Measurements from ENCODE around the gene SLC38A5. TPM values are rescaled to one million over a fixed set of nuclear protein-coding genes. Genes with fewer than 3 reads are reported as not detected.

The SLC38A5 gene
- total RNA-seq, 1 experiment from 2014 or later, result 0.46 TPM

GRCh38 chrX:48477960-48478755, 8.1 kb upstream of the SLC38A5 start:
- intact Hi-C loops (cut with micrococcal nuclease; ENCODE audit: unreplicated experiment), result no loop called here
- TF ChIP-seq CTCF (conservative IDR thresholded peaks at IDR 0.05) (no peak), EZH2 (IDR thresholded peaks at IDR 0.05; ENCODE audit: low read depth) (no peak)
- no peaks in the 10 kb centered on the region for H3K36me3 ChIP-seq (ENCODE audit: low read depth)
- H3K9me2 ChIP-seq (ENCODE audit: insufficient read depth), result no peaks in the 10 kb centered on the region
- no peak overlapping the region for H3K4me2 ChIP-seq
- peaks cover 19% of the 10 kb centered on the region for H3K79me2 ChIP-seq (ENCODE audit: low read depth)
- no peaks in the 10 kb centered on the region for H3K9me3 ChIP-seq (ENCODE audit: insufficient read depth, low read depth)
- ChIA-PET POLR2A (ENCODE audit: unreplicated experiment) (no interaction called here), CTCF (no interaction called here)
- no peak overlapping the region for H3K4me3 ChIP-seq
- no peaks in the 10 kb centered on the region for H3K4me1 ChIP-seq (replicated peaks; ENCODE audit: insufficient read depth)
- H3K27ac ChIP-seq, result no peak overlapping the region
- no peaks in the 10 kb centered on the region for H3K27me3 ChIP-seq (ENCODE audit: insufficient read depth, low read depth)
- no TSS peak for BruUV-seq (replicated peaks)
- no peaks in the 10 kb centered on the region for H3F3A ChIP-seq (ENCODE audit: insufficient read depth, low read depth)
- H4K20me1 ChIP-seq (ENCODE audit: insufficient read depth), result no peaks in the 10 kb centered on the region
- no peak for DNase-seq
- H2AFZ ChIP-seq, result no peak overlapping the region

- TF ChIP-seq EZH2 (IDR thresholded peaks at IDR 0.05; ENCODE audit: low read depth) (no peak), CTCF (conservative IDR thresholded peaks at IDR 0.05) (no peak)
- Histone ChIP-seq H3K79me2 (ENCODE audit: low read depth) (peaks cover 19% of the 10 kb centered on the region), H3K36me3 (ENCODE audit: low read depth) (no peaks in the 10 kb centered on the region), H2AFZ (no peak overlapping the region), H3K4me1 (replicated peaks; ENCODE audit: insufficient read depth) (no peaks in the 10 kb centered on the region), H3K4me2 (peak overlapping the region; percentile 67), H3K27me3 (ENCODE audit: insufficient read depth, low read depth) (no peaks in the 10 kb centered on the region), H3K9me3 (ENCODE audit: insufficient read depth, low read depth) (no peaks in the 10 kb centered on the region), H3F3A (ENCODE audit: insufficient read depth, low read depth) (no peaks in the 10 kb centered on the region), H3K9me2 (ENCODE audit: insufficient read depth) (no peaks in the 10 kb centered on the region), H3K27ac (no peak overlapping the region), H3K4me3 (peak overlapping the region; percentile 64; the same call in 1 of the 2 replicates), H4K20me1 (ENCODE audit: insufficient read depth) (no peaks in the 10 kb centered on the region)
- ChIA-PET CTCF (no interaction called here), POLR2A (ENCODE audit: unreplicated experiment) (no interaction called here)
- no TSS peak for BruUV-seq (replicated peaks)
- intact Hi-C loops (cut with micrococcal nuclease; ENCODE audit: unreplicated experiment), result no loop called here
- no peak for DNase-seq
Observed at GRCh38 chrX:48476919-48477318, 6.9 kb upstream of the SLC38A5 start.

GRCh38 chrX:48475774-48476577, 5.9 kb upstream of the SLC38A5 start, which contains the start of gene FTSJ1:
Gene FTSJ1, plus strand, starts transcription at chrX:48476199. Its CDS starts 1,849 bp downstream, at chrX:48478048.
- peaks cover 19% of the 10 kb centered on the region for H3K79me2 ChIP-seq (ENCODE audit: low read depth)
- POLR2A ChIA-PET (ENCODE audit: unreplicated experiment), result interaction anchor here (1.1 kb wide), 1 partner anchor 11 kb away, joined by 7 read pairs; no protein-coding TSS in a partner anchor
- TF ChIP-seq EZH2 (IDR thresholded peaks at IDR 0.05; ENCODE audit: low read depth) (no peak), CTCF (conservative IDR thresholded peaks at IDR 0.05) (no peak)
- no peaks in the 10 kb centered on the region for H3K4me1 ChIP-seq (replicated peaks; ENCODE audit: insufficient read depth)
- H3K27me3 ChIP-seq (ENCODE audit: insufficient read depth, low read depth), result no peaks in the 10 kb centered on the region
- H3K9me3 ChIP-seq (ENCODE audit: insufficient read depth, low read depth), result no peaks in the 10 kb centered on the region
- H3K4me3 ChIP-seq, result peak within 1 kb of the TSS; percentile 64
- no peaks in the 10 kb centered on the region for H3K9me2 ChIP-seq (ENCODE audit: insufficient read depth)
- H2AFZ ChIP-seq, result peak within 1 kb of the TSS; percentile 55; the same call in 1 of the 2 replicates
- peak within 1 kb of the TSS; percentile 67 for H3K4me2 ChIP-seq
- intact Hi-C loops (cut with micrococcal nuclease; ENCODE audit: unreplicated experiment), result no loop called here
- no peaks in the 10 kb centered on the region for H3F3A ChIP-seq (ENCODE audit: insufficient read depth, low read depth)
- H3K27ac ChIP-seq, result peak within 1 kb of the TSS; percentile 34
- no peaks in the 10 kb centered on the region for H4K20me1 ChIP-seq (ENCODE audit: insufficient read depth)
- DNase-seq, result peak; percentile 37 to 57
- BruUV-seq (replicated peaks), result TSS peak; percentile 69
- H3K36me3 ChIP-seq (ENCODE audit: low read depth), result no peaks in the 10 kb centered on the region
- CTCF ChIA-PET, result no interaction called here

Data from PC-9 (cell line).